H9 (cell line): ENCODE results near the gene WRAP73. TPM values are rescaled to one million over a fixed set of nuclear protein-coding genes. Genes with fewer than 3 reads are reported as not detected.

Experiments
- DNase-seq: peaks from one replicate; pipeline ENCODE4 v3.0.0-alpha.2; 2017
- H2AFZ ChIP-seq: one replicate; pipeline ENCODE4 v1.6.1; 2013; ENCODE audit warnings: mild to moderate bottlenecking, low read length, control low read depth, moderate library complexity
- H2AK5ac ChIP-seq: 2 replicates; pipeline ENCODE4 v1.6.1; 2013; ENCODE audit warnings: low read length, control low read depth, mixed read lengths; ENCODE audit not compliant: insufficient read length
- H2BK120ac ChIP-seq: one replicate; pipeline ENCODE4 v1.6.1; 2013; ENCODE audit warnings: low read depth, mild to moderate bottlenecking, low read length, control low read depth, inconsistent platforms; ENCODE audit not compliant: poor library complexity, severe bottlenecking
- H2BK12ac ChIP-seq: 2 replicates; pipeline ENCODE4 v1.6.1; 2013; ENCODE audit warnings: low read length, control low read depth, mixed read lengths, low read depth; ENCODE audit not compliant: insufficient read length
- H2BK15ac ChIP-seq: 2 replicates; pipeline ENCODE4 v1.6.1; 2013; ENCODE audit warnings: low read depth, low read length, control low read depth
- H2BK20ac ChIP-seq: one replicate; pipeline ENCODE4 v1.6.1; 2013; ENCODE audit warnings: low read depth, mild to moderate bottlenecking, low read length, control low read depth, inconsistent platforms; ENCODE audit not compliant: poor library complexity, severe bottlenecking
- H2BK5ac ChIP-seq: 2 replicates; pipeline ENCODE4 v1.6.1; 2013; ENCODE audit warnings: low read length, control low read depth, mixed read lengths; ENCODE audit not compliant: insufficient read length
- H3K14ac ChIP-seq: 2 replicates; pipeline ENCODE4 v1.6.1; 2013; ENCODE audit warnings: low read length, control low read depth; ENCODE audit not compliant: insufficient read depth
- H3K18ac ChIP-seq: 2 replicates; pipeline ENCODE4 v1.6.1; 2013; ENCODE audit warnings: low read depth, mild to moderate bottlenecking, mixed read lengths, low read length, control low read depth; ENCODE audit not compliant: insufficient read length
- H3K23ac ChIP-seq: 2 replicates; pipeline ENCODE4 v1.6.1; 2013; ENCODE audit warnings: low read length, control low read depth, mixed read lengths, low read depth; ENCODE audit not compliant: insufficient read length
- H3K23me2 ChIP-seq: 2 replicates; pipeline ENCODE4 v1.6.1; 2013; ENCODE audit warnings: low read depth, mild to moderate bottlenecking, mixed read lengths, low read length, control low read depth; ENCODE audit not compliant: insufficient read length, poor library complexity, severe bottlenecking
- H3K27ac ChIP-seq: 2 replicates; pipeline ENCODE4 v1.5.1; 2013; ENCODE audit warnings: low read length, control low read depth, mixed read lengths, low read depth; ENCODE audit not compliant: insufficient read length
- H3K27me3 ChIP-seq: 2 replicates; pipeline ENCODE4 v1.6.1; 2013; ENCODE audit warnings: low read length, control low read depth, inconsistent platforms; ENCODE audit not compliant: insufficient read depth
- H3K4ac ChIP-seq: 2 replicates; pipeline ENCODE4 v1.6.1; 2013; ENCODE audit warnings: low read depth, mild to moderate bottlenecking, control low read depth, inconsistent platforms, low read length, moderate library complexity
- H3K4me1 ChIP-seq: 2 replicates; pipeline ENCODE4 v1.6.1; 2013; ENCODE audit warnings: low read length, control low read depth, inconsistent platforms; ENCODE audit not compliant: insufficient read depth
- H3K4me2 ChIP-seq: 2 replicates; pipeline ENCODE4 v1.6.1; 2013; ENCODE audit warnings: low read length, control low read depth, mixed read lengths; ENCODE audit not compliant: insufficient read length, insufficient read depth
- H3K56ac ChIP-seq: 2 replicates; pipeline ENCODE4 v1.6.1; 2013; ENCODE audit warnings: low read depth, mild to moderate bottlenecking, mixed read lengths, low read length, control low read depth; ENCODE audit not compliant: insufficient read length
- H3K79me1 ChIP-seq: 2 replicates; pipeline ENCODE4 v1.6.1; 2013; ENCODE audit warnings: low read depth, mild to moderate bottlenecking, moderate library complexity, low read length, control low read depth, inconsistent platforms; ENCODE audit not compliant: insufficient read depth, poor library complexity, severe bottlenecking
- H3K79me2 ChIP-seq: 2 replicates; pipeline ENCODE4 v1.6.1; 2013; ENCODE audit warnings: low read length, control low read depth, inconsistent platforms; ENCODE audit not compliant: insufficient read depth
- H3K9ac ChIP-seq: 2 replicates; pipeline ENCODE4 v1.6.1; 2013; ENCODE audit warnings: low read length, control low read depth, mixed read lengths; ENCODE audit not compliant: insufficient read length; ENCODE audit errors: extremely low read depth
- H3K9me3 ChIP-seq: one replicate; pipeline ENCODE4 v1.6.1; 2013; ENCODE audit warnings: low read depth, low read length, inconsistent platforms; ENCODE audit not compliant: control insufficient read depth
- H3T11ph ChIP-seq: one replicate; pipeline ENCODE4 v1.6.1; 2013; ENCODE audit warnings: mild to moderate bottlenecking, low read length, control low read depth, inconsistent platforms
- H4K20me1 ChIP-seq: one replicate; pipeline ENCODE4 v1.6.1; 2013; ENCODE audit not compliant: control insufficient read depth, insufficient read length, insufficient read depth
- H4K5ac ChIP-seq: 2 replicates; pipeline ENCODE4 v1.6.1; 2013; ENCODE audit warnings: low read depth, mild to moderate bottlenecking, mixed read lengths, low read length, control low read depth; ENCODE audit not compliant: insufficient read length
- H4K8ac ChIP-seq: replicated peaks from 2 replicates; pipeline ENCODE4 v1.6.1; 2013; ENCODE audit warnings: low read length, control low read depth, mixed read lengths, low read depth; ENCODE audit not compliant: insufficient read length
- H4K91ac ChIP-seq: 2 replicates; pipeline ENCODE4 v1.6.1; 2013; ENCODE audit warnings: low read depth, mild to moderate bottlenecking, moderate library complexity, mixed read lengths, low read length, control low read depth; ENCODE audit not compliant: insufficient read length
- H3K27ac Mint-ChIP-seq, 3 experiments: 2 replicates in 2 of 3; 3 replicates in 1 of 3; pipeline ENCODE4 v1.8.0; 2020 to 2021; ENCODE audit warnings: mixed read lengths in 3 of 3, mild to moderate bottlenecking in 1 of 3, moderate library complexity in 1 of 3
- H3K27me3 Mint-ChIP-seq: 2 replicates; pipeline ENCODE4 v1.8.0; 2021; ENCODE audit warnings: low read depth, mild to moderate bottlenecking, moderate library complexity, mixed read lengths
- H3K36me3 Mint-ChIP-seq, 3 experiments: 2 replicates in 2 of 3; 3 replicates in 1 of 3; pipeline ENCODE4 v1.8.0; 2020 to 2021; ENCODE audit warnings: low read depth in 3 of 3, mixed read lengths in 3 of 3; ENCODE audit not compliant: insufficient read depth in 1 of 3
- H3K4me1 Mint-ChIP-seq, 2 experiments: 2 replicates each; pipeline ENCODE4 v1.8.0; 2020; ENCODE audit warnings: mixed read lengths in 2 of 2
- H3K4me3 Mint-ChIP-seq, 2 experiments: 2 replicates in 1 of 2; 3 replicates in 1 of 2; pipeline ENCODE4 v1.8.0; 2020 to 2021; ENCODE audit warnings: mild to moderate bottlenecking in 2 of 2, mixed read lengths in 2 of 2, moderate library complexity in 1 of 2
- H3K9me3 Mint-ChIP-seq, 2 experiments: 2 replicates in 1 of 2; 3 replicates in 1 of 2; pipeline ENCODE4 v1.8.0; 2020; ENCODE audit warnings: mild to moderate bottlenecking in 2 of 2, mixed read lengths in 2 of 2, moderate library complexity in 1 of 2
- WGBS: extraction: QIAGEN DNeasy Blood & Tissue Kit; methylation state at CpG from one replicate; pipeline ENCODE4 v1.1.7; 2013; ENCODE audit warnings: missing lambda C conversion rate, low lambda C conversion rate, mixed read lengths; ENCODE audit not compliant: insufficient read length; ENCODE audit errors: extremely low coverage; 5-methylcytosine and 5-hydroxymethylcytosine counted together
- total RNA-seq: library from RNA; stranded (reverse); gene quantifications from 2 replicates; pipeline ENCODE4 v1.2.1, GENCODE V29; 2021
- TF ChIP-seq, protein P1 (sequence below): fragments of 200-600 bp; sonication (generic); conservative IDR thresholded peaks from 3 replicates; pipeline ENCODE4 v1.8.0; 2021; ENCODE audit warnings: antibody characterized with exemption, mild to moderate bottlenecking

WRAP73 gene
- total RNA-seq, 1 experiment from 2014 or later, result 28.4 TPM

DNA sequence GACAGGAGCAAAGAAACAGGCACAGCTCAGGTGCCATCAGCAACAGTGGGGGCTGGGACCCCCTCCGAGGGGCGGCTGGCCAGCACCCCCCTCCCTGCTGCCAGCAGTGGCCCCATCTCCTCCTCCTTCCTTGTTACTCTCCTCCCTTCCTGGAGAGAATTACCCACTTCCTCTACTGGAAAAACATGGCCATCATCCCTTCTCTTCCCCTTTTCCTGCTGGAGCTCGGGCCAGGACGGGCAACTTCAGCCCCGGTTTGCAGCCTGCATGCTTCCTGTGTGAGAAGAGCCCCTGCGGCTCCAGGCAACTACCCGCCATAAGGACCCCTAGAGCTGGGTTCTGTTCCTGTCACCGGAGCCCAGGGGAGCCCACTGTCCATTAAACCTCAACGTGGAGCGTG is 56.2 kb downstream of the WRAP73 start:
- Histone ChIP-seq H3K27ac (no peak overlapping the region), H2BK120ac (no peak overlapping the region), H3K9ac (no peak overlapping the region), H2AFZ (no peak overlapping the region), H4K20me1 (no peaks in the 10 kb centered on the region), H3K9me3 (no peaks in the 10 kb centered on the region), H3K56ac (no peak overlapping the region), H3K79me1 (no peaks in the 10 kb centered on the region), H2BK20ac (no peak overlapping the region), H4K8ac (no peak overlapping the region), H3K27me3 (no peaks in the 10 kb centered on the region), H2BK12ac (no peak overlapping the region), H2BK5ac (no peak overlapping the region), H3K23ac (no peak overlapping the region), H3K23me2 (no peaks in the 10 kb centered on the region), H3K4me1 (peaks cover 3% of the 10 kb centered on the region; the same call in 1 of the 2 replicates), H3K4me2 (no peak overlapping the region), H4K5ac (no peak overlapping the region), H3K4ac (no peak overlapping the region), H3T11ph (no peak overlapping the region), H4K91ac (no peak overlapping the region), H3K79me2 (no peaks in the 10 kb centered on the region), H3K14ac (no peak overlapping the region), H3K18ac (no peak overlapping the region), H2AK5ac (no peak overlapping the region), H2BK15ac (no peak overlapping the region)
- DNase-seq, result no peak
- H3K27me3 Mint-ChIP-seq, result no peaks in the 10 kb centered on the region
- H3K36me3 Mint-ChIP-seq, result peaks cover 0 to 4% (median 2%) of the 10 kb centered on the region in 3 experiments; a peak in 2 of 7 replicates
- H3K4me1 Mint-ChIP-seq, result peaks cover 19 to 47% of the 10 kb centered on the region in 2 experiments
- H3K9me3 Mint-ChIP-seq, result no peaks in the 10 kb centered on the region
- TF ChIP-seq, protein P1, sequence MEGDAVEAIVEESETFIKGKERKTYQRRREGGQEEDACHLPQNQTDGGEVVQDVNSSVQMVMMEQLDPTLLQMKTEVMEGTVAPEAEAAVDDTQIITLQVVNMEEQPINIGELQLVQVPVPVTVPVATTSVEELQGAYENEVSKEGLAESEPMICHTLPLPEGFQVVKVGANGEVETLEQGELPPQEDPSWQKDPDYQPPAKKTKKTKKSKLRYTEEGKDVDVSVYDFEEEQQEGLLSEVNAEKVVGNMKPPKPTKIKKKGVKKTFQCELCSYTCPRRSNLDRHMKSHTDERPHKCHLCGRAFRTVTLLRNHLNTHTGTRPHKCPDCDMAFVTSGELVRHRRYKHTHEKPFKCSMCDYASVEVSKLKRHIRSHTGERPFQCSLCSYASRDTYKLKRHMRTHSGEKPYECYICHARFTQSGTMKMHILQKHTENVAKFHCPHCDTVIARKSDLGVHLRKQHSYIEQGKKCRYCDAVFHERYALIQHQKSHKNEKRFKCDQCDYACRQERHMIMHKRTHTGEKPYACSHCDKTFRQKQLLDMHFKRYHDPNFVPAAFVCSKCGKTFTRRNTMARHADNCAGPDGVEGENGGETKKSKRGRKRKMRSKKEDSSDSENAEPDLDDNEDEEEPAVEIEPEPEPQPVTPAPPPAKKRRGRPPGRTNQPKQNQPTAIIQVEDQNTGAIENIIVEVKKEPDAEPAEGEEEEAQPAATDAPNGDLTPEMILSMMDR, result no peak
- no CpG with 5 or more reads among the region's 10 CpGs for WGBS
- H3K4me3 Mint-ChIP-seq, result no peak overlapping the region; a peak in 1 of 5 replicates
- peak overlapping the region; percentile 72 to 87 (median 76); a peak in 5 of 7 replicates for H3K27ac Mint-ChIP-seq
